Right lung (tissue), 10 donors: ENCODE measurements around the gene SRF. TPM values are rescaled to one million over a fixed set of nuclear protein-coding genes. Genes with fewer than 3 reads are reported as not detected.
"Not testable (repeated sequence)": the region's sequence is repeated elsewhere in the genome, so short reads cannot be mapped to it uniquely, and the experiment has no call there.

Experiments
- DNase-seq, 2 donors: peaks; one replicate each; pipeline ENCODE4 v3.0.0-alpha.2; 2013
- long read RNA-seq, 8 donors: transcript quantifications; one replicate each; lab custom pipeline, GENCODE V29; 2026
- polyA plus RNA-seq, 5 donors: library from polyadenylated mRNA; unstranded; fragments of 120-200 nt; gene quantifications; one replicate each; pipeline versions ENCODE4 v1.2.1 to v1.2.3, GENCODE V29; 2013; ENCODE audit warnings: inconsistent platforms in 1 of 5, low replicate concordance in 1 of 5; ENCODE audit not compliant: insufficient read length in 5 of 5, insufficient read depth in 1 of 5

Gene SRF
- 10 to 100 TPM; 20.5 to 31.5 (median 27.1) TPM for polyA plus RNA-seq
- long read RNA-seq, donor 1, full-length matches to known transcripts = 2 of 16 reads
- long read RNA-seq, donor 1, partial matches to known transcripts = 14 of 16 reads
- long read RNA-seq, donor 1, other reads (novel, unspliced or antisense) = 0 of 16 reads
- long read RNA-seq, donor 2, full-length matches to known transcripts = 5 of 5 reads
- long read RNA-seq, donor 2, partial matches to known transcripts = 0 of 5 reads
- long read RNA-seq, donor 2, other reads (novel, unspliced or antisense) = 0 of 5 reads
- long read RNA-seq, donor 3, full-length matches to known transcripts = 2 of 8 reads
- long read RNA-seq, donor 3, partial matches to known transcripts = 6 of 8 reads
- long read RNA-seq, donor 3, other reads (novel, unspliced or antisense) = 0 of 8 reads
- long read RNA-seq, donor 4, full-length matches to known transcripts = 3 of 8 reads
- long read RNA-seq, donor 4, partial matches to known transcripts = 5 of 8 reads
- long read RNA-seq, donor 4, other reads (novel, unspliced or antisense) = 0 of 8 reads
- long read RNA-seq, donor 5, full-length matches to known transcripts = 2 of 21 reads
- long read RNA-seq, donor 5, partial matches to known transcripts = 19 of 21 reads
- long read RNA-seq, donor 5, other reads (novel, unspliced or antisense) = 0 of 21 reads
- long read RNA-seq, donor 6, full-length matches to known transcripts = 7 of 14 reads
- long read RNA-seq, donor 6, partial matches to known transcripts = 7 of 14 reads
- long read RNA-seq, donor 6, other reads (novel, unspliced or antisense) = 0 of 14 reads
- long read RNA-seq, donor 7, full-length matches to known transcripts = 6 of 54 reads
- long read RNA-seq, donor 7, partial matches to known transcripts = 48 of 54 reads
- long read RNA-seq, donor 7, other reads (novel, unspliced or antisense) = 0 of 54 reads
- long read RNA-seq, donor 8 = 0 reads

DNA sequence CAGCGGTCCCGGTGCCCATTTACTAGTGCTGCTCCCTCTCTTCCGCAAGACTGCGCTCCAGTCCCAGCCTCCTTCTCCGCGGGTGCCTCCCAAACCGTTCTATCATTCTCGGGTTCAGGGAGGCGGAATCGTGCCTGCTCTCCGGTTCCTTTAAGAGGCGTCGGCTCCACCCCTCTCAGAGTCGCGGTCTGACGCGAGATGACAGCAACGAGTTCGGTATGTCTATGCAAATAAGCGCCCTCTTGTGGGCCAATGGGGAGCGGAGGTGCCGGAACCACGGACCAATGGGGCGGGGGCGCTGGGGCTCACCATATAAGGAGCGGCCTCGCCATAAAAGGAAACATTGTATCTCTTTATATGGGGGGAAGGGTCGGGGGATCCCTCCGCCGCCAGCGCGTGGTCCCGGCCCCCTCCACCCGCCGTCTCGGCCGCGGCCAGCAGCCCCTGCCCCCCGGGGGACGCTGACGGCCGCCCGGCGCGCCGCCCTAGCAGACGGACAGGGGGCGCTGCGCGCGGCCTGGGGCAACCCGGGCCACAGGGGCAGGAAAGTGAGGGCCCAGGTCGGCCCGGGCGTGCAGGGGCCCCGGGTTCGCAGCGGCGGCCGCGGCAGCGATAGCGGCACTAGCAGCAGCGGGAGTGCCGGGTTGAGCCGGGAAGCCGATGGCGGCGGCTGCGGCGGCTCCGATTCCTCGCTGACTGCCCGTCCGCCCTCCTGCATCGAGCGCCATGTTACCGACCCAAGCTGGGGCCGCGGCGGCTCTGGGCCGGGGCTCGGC, at the start of gene SRF:
TSS of gene SRF (plus strand) at position 339 of the 776 bp plus-strand sequence. CDS start at position 727, 388 bp downstream.
- DNase-seq = peak; percentile 99

DNA sequence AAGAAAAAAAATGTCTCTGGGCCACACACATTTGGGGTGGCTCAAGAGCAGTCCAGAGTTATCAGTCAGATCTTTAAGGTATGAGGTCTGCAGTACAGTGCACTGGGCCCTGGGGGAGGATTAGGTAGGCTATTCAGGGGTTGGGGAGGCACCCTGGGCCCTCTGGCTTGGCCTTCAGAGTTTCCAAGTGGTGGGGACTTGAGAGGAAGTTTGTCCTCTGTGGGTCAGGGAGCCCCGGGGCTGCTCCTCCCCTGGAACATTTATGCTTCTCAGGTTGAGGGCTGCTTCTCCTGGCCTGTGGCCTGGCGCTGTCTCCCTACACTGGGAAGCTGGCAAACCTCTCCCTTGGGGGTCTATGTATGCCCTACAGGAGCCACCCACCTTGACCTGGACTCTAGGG, 48.9 kb upstream of the SRF start:
- DNase-seq = no peak

DNA sequence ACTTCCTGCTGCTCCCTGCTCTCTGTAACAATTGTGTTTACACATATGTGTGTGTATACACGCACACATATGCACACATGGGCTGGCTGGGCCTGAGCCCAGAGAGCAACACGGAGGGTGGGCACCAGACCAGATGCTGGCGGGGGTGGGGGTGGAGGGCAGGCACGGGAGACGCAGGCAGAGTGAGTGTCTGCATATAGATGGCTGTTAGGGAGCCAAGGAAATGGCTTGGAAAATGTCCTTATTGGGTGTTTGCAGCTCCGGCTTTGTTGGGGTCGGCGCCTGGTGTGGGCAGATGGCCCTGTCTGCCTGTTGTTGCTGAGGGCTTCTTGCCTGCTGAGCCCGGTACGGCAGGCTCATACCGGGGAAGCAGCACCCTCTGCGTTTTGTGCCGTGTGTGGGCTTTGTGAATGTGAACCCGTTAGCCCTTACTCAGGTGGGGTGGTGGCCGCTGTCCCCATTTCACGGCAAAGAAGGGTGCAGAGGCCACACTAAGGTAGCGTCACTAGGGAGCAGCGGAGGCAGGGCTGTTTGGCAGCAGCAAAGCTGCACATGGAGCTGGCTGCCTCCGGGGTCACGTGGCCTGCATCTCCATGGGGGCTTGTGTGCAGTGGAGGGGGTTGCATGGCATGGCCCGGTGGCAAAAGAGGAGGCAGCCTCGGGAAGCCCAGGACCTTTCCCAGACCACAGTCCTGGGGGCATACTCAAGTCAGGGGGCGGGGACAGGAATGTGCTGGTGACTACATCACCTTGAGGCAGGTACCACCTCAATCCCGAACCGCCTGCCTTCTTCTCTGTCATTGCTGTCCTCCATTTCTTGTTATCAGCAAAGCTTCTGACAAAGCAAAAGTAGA, 47.4 kb upstream of the SRF start:
- DNase-seq = peak; percentile 85 to 86

DNA sequence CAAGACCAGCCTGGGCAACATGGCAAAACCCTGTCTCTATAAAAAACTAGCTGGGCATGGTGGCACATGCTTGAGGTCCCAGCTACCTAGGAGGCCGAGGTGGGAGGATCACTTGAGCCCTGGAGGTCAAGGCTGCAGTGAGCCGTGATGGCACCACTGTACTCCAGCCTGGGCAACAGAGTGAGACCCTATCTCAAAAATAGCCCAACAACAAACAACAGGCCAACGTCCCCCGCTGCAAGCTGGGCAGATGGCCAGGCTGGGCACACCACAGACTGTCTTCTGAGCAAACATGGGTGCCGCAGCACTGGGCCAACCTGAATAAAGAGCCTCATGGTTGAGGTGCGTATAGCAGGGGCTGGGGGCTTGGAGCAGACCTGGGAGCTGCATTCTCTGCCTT, 46.6 kb upstream of the SRF start:
- DNase-seq = no peak

DNA sequence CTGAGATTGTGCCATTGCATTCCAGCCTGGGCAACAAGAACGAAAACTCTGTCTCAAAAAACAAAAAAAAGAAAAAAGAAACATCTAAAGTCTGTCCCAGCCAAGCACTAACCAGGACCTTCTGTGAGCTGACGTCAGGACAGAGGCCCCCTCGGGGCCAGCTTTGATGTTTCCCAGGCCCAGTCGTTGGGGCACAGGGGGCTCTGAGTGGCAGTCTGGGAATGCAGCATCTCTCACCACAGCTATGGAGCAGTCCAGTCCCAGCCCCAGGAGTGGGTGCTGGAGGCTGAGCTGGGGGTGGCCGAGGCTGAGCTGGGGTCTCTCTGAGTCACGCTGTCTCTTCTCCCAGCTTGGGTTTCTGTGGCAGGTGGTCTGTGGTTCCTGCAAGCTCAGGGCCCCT, 46.0 kb upstream of the SRF start:
- DNase-seq = no peak

DNA sequence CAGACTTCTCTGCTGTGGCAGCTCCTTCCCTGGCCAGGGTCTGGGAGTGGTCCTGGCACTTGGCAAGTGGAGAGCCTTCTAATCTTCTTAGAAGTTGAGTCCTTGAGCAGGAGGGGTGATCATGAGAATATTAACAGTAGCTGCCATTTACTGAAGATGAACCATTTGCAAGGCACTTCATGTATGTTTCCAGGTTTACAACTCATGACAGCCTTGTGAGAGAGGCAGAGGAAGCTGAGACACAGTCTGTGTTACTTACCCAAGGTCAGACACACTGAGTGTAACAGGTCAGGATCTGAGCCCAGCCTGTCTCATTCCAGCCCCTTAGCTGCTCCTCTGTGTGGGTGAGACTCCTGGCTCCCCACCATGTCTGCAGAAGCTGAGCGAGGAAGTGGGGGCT, 45.5 kb upstream of the SRF start:
- DNase-seq = no peak

DNA sequence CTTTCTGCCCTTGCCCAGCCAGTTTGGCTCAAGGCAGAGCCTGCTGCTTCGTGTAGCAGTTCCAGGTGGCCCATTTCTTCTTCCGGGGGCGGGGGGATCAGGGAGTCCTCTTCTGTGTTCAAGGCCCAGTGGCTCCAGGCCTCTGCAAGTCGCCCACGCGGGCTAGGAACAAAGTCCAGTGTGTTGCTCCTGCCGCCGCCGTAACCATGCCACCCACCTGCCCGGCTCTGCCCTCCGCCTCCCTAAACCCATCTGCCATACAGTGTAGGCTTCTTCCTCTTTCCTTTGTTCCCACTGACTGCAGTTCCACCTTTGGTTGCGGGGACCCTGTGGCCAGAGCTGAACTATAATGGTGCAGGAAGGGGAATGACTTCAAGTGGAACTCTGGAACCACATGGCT, 43.9 kb upstream of the SRF start:
- DNase-seq = no peak

DNA sequence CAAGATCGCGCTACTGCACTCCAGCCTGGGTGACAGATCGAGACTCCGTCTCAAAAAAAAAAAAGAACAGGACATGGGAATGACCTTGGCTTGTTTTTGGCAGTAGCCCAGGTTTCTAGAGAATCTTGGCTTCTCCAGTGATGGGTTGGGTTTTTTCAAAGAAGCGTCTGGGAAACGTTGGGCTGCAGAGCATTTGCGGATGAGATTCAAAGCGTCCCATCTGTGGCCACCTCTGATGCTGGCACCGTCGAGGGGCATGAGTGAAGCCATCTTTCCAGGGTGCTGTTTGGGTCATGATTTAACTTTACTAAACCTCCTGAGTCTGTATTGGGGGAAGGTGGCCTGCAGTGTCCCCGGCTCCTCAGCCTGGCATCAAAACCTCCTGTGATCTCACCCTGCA, 43.2 kb upstream of the SRF start:
- peak; percentile 70 to 71 for DNase-seq

DNA sequence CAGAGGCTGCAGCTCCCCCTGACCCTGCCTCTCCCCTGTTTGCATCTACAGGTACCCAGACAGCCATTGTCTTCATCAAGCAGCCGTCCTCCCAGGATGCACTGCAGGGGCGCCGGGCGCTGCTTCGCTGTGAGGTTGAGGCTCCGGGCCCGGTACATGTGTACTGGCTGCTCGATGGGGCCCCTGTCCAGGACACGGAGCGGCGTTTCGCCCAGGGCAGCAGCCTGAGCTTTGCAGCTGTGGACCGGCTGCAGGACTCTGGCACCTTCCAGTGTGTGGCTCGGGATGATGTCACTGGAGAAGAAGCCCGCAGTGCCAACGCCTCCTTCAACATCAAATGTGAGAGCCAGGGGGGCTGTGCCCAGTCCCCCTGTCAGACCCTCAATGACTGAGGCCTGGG, 42.1 kb upstream of the SRF start:
- no peak for DNase-seq

DNA sequence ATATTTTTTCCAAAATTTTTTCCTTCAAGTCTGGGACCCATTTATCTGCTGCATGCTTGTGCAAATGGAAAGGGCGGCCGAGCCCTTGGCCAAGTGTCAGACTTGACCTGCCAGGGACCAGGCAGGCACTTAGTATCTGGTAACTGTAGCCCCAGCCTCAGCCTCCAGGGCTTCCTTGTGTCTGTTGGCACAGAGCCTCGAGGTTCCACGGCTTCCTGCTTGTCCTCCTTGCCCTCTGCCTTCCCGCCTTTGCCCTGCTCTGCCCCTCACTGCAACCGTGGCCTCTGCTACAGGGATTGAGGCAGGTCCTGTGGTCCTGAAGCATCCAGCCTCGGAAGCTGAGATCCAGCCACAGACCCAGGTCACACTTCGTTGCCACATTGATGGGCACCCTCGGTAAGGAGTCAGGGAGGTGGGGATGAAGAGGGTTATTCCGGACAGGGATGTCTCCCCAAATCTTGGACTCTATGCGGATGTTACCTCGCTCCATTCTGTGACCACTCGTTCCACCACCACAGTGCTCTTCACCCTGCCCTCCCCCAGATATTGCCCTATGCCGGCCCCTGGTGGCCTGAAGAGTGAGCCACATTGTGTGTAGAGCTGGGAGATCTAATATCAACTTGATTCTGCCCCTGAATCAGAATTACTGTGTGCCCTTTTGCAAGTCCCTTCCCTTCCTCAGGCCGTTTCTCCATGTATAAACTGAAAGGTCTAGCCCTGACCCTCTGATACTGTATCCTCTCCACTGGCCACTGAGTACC, 41.5 kb upstream of the SRF start:
- DNase-seq = no peak

DNA sequence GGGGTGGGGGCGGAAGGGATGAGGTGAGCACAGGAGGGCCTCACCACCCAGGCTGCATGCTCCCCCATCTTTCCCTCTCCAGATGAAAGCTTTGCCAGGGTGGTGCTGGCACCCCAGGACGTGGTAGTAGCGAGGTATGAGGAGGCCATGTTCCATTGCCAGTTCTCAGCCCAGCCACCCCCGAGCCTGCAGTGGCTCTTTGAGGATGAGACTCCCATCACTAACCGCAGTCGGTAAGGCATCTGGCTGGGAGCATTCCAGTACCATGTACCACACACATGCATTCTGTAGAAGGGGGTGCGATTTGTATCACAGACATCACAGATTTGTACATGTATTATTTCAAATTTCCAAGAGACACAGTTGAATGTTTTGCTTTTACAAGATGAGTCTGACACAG, 40.6 kb upstream of the SRF start:
- no peak for DNase-seq

DNA sequence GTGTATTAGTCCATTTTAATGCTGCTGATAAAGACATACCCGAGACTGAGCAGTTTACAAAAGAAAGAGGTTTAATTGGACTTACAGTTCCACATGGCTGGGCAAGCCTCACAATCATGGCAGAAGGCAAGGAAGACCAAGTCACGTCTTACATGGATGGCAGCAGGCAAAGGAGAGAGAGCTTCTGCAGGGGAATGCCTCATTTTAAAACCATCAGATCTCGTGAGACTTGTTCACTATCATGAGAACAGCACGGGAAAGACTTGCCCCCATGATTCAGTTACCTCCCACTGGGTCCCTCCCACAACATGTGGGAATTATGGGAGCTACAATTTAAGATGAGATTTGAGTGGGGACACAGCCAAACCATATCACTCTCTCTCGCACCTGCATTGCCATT, 39.7 kb upstream of the SRF start:
- not testable (repeated sequence) for DNase-seq

DNA sequence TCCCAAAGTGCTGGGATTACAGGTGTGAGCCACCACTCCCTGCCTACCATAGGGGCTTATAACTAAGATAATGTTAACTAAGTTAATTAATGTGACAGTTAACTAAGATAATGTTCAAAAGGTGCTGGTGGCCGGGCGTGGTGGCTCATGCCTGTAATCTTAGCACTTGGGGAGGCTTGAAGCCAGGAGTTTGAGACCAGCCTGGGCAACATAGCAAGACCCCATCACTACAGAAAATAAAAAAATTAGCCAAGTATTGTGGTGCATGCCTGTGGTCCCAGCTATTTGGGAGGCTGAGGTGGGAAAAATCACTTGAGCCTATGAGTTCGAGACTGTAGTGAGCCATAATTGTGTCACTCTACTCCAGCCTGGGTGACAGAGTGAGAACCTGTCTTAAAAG, 32.8 kb upstream of the SRF start:
- DNase-seq = no peak

DNA sequence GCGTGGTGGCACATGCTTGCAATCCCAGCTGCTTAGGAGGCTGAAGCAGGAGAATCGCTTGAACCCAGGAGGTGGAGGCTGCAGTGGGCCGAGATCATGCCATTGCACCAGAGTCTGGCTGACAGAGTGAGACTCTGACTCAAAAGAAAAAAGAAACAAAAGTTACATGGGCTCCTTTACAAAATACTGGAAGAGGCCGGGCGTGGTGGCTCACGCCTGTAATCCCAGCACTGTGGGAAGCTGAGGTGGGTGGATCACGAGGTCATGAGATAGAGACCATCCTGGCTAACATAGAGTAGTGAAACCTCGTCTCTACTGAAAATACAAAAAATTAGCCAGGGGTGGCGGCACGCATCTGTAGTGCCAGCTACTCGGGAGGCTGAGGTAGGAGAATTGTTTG, 31.1 kb upstream of the SRF start:
- DNase-seq = not testable (repeated sequence)

DNA sequence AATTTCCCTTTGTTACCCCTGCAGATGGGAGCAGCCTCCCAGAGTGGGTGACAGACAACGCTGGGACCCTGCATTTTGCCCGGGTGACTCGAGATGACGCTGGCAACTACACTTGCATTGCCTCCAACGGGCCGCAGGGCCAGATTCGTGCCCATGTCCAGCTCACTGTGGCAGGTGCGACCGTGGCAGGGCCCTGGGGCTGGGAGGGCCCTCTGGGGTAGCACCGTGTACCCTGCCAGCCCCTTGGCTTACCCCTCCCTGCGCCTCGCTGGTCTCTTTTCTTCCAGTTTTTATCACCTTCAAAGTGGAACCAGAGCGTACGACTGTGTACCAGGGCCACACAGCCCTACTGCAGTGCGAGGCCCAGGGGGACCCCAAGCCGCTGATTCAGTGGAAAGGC, 29.4 kb upstream of the SRF start:
- no peak for DNase-seq

DNA sequence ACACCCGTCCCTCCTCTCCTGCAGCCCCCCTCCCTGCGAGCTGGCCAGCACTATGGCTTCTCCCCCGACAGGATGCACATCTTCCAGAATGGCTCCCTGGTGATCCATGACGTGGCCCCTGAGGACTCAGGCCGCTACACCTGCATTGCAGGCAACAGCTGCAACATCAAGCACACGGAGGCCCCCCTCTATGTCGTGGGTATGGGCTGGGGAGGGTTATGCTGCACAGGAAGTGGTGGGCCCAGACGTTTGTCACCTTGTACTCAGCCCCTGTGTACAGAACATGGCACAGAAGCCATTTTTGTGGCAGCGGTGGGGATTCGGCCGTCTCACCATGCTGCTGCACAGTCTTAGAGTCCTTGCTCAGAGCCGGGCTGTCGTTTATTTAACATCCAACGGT, 29.0 kb upstream of the SRF start:
- no peak for DNase-seq

DNA sequence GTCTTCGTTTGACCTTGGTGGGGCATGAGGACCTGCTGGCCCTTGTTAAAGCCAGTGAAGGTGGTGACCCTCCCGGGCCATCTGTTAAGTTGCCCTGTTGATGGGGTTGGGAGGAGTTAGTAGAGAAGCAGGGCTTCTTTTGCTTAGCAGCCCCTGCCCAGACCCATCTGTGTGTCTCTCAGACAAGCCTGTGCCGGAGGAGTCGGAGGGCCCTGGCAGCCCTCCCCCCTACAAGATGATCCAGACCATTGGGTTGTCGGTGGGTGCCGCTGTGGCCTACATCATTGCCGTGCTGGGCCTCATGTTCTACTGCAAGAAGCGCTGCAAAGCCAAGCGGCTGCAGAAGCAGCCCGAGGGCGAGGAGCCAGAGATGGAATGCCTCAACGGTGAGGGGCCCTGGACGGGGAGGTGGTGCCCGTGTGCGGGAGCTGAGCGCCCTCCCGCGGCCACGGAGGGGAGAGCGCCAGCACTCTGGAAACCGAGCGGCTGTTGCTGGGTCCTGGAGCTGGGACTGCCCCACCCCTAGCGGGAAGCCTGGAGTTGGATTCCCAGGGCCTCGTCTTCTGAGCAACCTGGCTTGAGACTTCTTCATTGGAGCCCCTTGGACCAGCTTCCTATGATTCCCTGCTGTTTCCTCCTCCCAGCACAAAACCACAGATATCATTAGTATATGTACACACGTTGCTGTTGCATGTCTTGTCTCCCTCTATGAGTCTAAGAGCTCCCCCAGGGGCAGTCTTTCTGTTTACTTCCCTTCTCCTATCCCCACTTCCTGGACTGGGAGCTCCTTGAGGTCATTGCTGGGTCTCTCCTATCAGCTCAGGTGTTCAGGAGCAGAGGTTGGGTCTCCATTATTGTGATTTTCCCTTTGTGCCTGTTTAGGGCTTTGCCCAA, 27.6 kb upstream of the SRF start:
- peak; percentile 91 to 92 for DNase-seq

DNA sequence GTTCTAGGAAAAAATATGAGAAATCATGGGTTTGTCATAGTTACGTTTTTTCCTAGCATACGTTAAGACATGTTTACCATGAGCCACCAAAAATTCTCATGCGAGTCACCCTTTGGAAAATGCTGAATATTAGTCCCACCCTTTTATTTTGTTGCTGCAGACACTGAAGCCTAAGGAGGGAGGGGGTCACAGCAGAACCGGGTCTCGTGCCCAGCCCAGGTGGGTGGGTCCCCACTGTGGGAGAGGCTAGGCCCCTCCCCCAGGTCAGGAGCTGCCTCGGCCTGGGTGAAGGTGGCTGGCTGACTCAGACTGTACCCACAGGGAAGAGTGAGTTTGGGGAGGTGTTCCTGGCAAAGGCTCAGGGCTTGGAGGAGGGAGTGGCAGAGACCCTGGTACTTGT, 26.2 kb upstream of the SRF start:
- no peak for DNase-seq

DNA sequence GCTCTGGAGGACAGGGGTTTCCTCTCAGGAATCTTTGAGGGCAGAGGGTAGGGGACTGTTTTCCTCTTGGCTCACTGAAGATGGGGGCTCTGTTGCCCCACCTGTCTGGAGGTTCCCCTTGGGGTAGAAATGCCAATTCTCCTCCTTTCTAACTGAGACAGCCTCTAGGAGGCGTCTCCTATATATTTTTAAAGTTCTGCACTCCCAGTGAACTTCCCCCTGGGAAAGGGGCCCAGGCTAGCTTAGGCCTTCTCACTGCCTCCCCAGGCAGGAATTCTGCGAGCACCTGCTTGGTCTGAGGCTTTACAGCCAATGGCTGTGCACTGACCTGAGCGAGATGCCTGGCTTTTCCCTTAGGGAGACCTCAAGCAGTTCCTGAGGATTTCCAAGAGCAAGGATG, 24.8 kb upstream of the SRF start:
- DNase-seq = no peak
